ENCODE measurements around the gene STARD9. TPM values are rescaled to one million over a fixed set of nuclear protein-coding genes. Genes with fewer than 3 reads are reported as not detected.
"Not testable (repeated sequence)": the region's sequence is repeated elsewhere in the genome, so short reads cannot be mapped to it uniquely, and the experiment has no call there.

STARD9 gene
- total RNA-seq, 1 experiment from 2014 or later = 1.9 TPM

- no peak for DNase-seq (ENCODE audit: extremely low read depth, low read depth)
These were observed 173.9 kb downstream of the STARD9 start for GRCh38 chr15:42749266-42749665.

DNA sequence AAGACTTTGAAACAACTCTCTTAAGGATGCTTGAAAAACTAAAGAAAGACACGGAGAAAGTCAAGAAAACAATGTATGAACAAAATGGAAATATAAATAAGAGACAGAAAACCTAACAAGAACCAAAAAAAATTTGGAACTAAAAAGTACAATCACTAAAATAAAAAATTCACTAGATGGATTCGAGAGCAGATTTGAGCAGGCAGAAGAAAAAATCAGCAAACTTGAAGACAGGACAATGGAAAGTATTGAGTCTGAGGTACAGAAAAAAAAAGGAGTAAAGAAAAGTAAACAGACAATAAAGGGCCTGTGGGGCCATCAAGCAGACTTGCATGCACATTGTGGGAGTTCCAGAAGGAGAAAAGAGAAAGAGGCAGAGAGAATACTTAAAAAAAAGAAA lies 174.9 kb downstream of the STARD9 start:
- DNase-seq (ENCODE audit: extremely low read depth, low read depth) = no peak

DNA sequence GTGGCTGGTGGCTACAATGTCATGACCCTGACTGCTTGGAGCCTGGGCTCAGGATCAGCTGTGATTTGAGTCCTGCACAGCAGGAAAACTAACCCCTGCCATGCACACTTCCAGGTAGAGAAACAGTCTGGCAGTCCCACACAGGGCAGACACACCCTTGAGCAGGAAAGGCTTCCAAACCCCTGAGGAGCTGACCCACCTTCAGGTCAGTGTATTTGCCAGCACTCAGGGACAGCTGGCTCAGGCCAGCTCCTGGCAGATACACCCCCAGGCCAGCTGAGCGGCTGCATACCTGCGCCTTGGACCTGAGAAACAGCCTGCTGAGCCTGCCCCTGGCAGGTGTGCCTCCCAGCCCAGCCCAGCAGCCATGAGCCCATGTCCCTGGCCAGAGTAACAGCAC lies 183.7 kb downstream of the STARD9 start:
- no peak for DNase-seq (ENCODE audit: extremely low read depth, low read depth)

GRCh38 chr15:42760759-42761158 lies 185.4 kb downstream of the STARD9 start:
- DNase-seq (ENCODE audit: extremely low read depth, low read depth) = no peak

DNA sequence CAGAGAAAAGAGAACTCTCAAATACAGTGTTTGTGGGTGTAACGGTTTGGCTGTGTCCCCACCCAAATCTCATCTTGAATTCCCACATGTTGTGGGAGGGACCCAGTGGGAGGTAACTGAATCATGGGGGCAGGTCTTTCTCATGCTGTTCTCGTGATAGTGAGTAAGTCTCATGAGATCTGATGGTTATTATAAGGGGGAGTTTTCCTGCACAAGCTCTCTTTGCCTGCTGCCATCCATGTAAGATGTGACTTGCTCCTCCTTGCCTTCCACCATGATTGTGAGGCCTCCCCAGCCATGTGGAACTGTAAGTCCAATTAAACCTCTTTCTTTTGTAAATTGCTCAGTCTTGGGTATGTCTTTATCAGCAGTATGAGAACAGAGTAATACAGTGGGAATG lies 186.4 kb downstream of the STARD9 start:
- not testable (repeated sequence) for DNase-seq (ENCODE audit: extremely low read depth, low read depth)

- not testable (repeated sequence) for DNase-seq (ENCODE audit: extremely low read depth, low read depth)
These were observed 188.8 kb downstream of the STARD9 start for GRCh38 chr15:42764154-42764731.

DNA sequence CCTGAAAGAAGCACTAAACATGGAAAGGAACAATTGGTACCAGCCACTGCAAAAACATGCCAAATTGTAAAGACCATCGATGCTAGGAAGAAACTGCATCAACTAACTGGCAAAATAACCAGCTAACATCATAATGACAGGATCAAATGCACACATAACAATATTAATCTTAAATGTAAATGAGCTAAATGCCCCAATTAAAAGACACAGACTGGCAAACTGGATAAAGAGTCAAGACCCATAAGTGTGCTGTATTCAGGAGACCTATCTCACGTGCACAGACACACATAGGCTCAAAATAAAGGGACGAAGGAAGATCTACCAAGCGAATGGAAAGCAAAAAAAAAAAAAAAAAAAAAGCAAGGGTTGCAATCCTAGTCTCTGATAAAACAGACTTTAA lies 190.7 kb downstream of the STARD9 start:
- not testable (repeated sequence) for DNase-seq (ENCODE audit: extremely low read depth, low read depth)

Other genes with a start within 250 kb of the STARD9 start
- 0.43 and 1.6 TPM in 2 replicates for gene CAPN3, start 216.1 kb upstream of the STARD9 start, total RNA-seq (2014; rRNA removed; shearing (Covaris generic))
- 24.7 and 28.2 TPM in 2 replicates for gene ZNF106, start 84.5 kb upstream of the STARD9 start, total RNA-seq (2014; rRNA removed; shearing (Covaris generic))
- gene SNAP23, start 80.0 kb upstream of the STARD9 start, total RNA-seq (2014; rRNA removed; shearing (Covaris generic)) = 31.6 and 37.9 TPM in 2 replicates
- gene LRRC57, start 26.8 kb upstream of the STARD9 start, total RNA-seq (2014; rRNA removed; shearing (Covaris generic)) = 19.8 TPM in 2 replicates
- gene HAUS2, start 26.8 kb upstream of the STARD9 start, total RNA-seq (2014; rRNA removed; shearing (Covaris generic)) = 39.3 and 41.3 TPM in 2 replicates
- gene CDAN1, start 161.5 kb downstream of the STARD9 start, total RNA-seq (2014; rRNA removed; shearing (Covaris generic)) = 10.6 and 11.1 TPM in 2 replicates

Measured in NCI-H460 (cell line).